HepG2 (cell line): ENCODE results near the gene SRSF6. TPM values are rescaled to one million over a fixed set of nuclear protein-coding genes. Genes with fewer than 3 reads are reported as not detected.

Source experiments
- ERF ChIP-seq: IDR thresholded peaks from 2 replicates; pipeline ENCODE4 v1.6.1; 2018; ENCODE audit warnings: missing biosample characterization, missing genetic modification reagents
- FOXK2 ChIP-seq: fragments of 450-650 bp; IDR thresholded peaks from 2 replicates; pipeline ENCODE4 v1.6.1; 2016
- HNRNPLL ChIP-seq: fragments of 200-400 bp; formaldehyde crosslinking; IDR thresholded peaks from 2 replicates; pipeline ENCODE4 v1.6.1; 2017; ENCODE audit warnings: mild to moderate bottlenecking, low read depth, low read length; ENCODE audit not compliant: poor library complexity, severe bottlenecking
- JUNB ChIP-seq: sonication (generic); formaldehyde crosslinking; IDR thresholded peaks from 2 replicates; pipeline ENCODE4 v1.8.0; 2022; ENCODE audit warnings: missing genetic modification reagents, mild to moderate bottlenecking, borderline replicate concordance
- MBNL3 ChIP-seq: fragments of 250-450 bp; sonication (Bioruptor Pico); conservative IDR thresholded peaks from 2 replicates; pipeline ENCODE4 v1.8.0; 2022; ENCODE audit warnings: mild to moderate bottlenecking, inconsistent platforms
- PRMT3 ChIP-seq: sonication (generic); formaldehyde crosslinking; IDR thresholded peaks from 2 replicates; pipeline ENCODE4 v1.8.1; 2022; ENCODE audit warnings: low read depth, mild to moderate bottlenecking, moderate library complexity, missing genetic modification reagents, borderline replicate concordance
- SP5 ChIP-seq: IDR thresholded peaks from 2 replicates; pipeline ENCODE4 v1.6.1; 2016; ENCODE audit warnings: low read depth, borderline replicate concordance
- SRSF1 ChIP-seq: fragments of 200-400 bp; formaldehyde crosslinking; optimal IDR thresholded peaks from 2 replicates; pipeline ENCODE3; 2017; ENCODE audit warnings: mild to moderate bottlenecking, low read depth, low read length, moderate library complexity
- TEAD3 ChIP-seq: optimal IDR thresholded peaks from 2 replicates; pipeline ENCODE3; 2016; ENCODE audit warnings: borderline replicate concordance
- THRA ChIP-seq: sonication (generic); formaldehyde crosslinking; IDR thresholded peaks from 2 replicates; pipeline ENCODE4 v1.4.0; 2020; ENCODE audit warnings: missing genetic modification reagents, borderline replicate concordance
- THYN1 ChIP-seq: sonication (generic); formaldehyde crosslinking; IDR thresholded peaks from 2 replicates; pipeline ENCODE4 v1.8.1; 2023; ENCODE audit warnings: low read depth, mild to moderate bottlenecking, moderate library complexity, missing genetic modification reagents, borderline replicate concordance
- TOE1 ChIP-seq: sonication (generic); formaldehyde crosslinking; IDR thresholded peaks from 2 replicates; pipeline ENCODE4 v1.4.0; 2020; ENCODE audit warnings: mild to moderate bottlenecking, missing genetic modification reagents
- ZBTB7B ChIP-seq: sonication (generic); formaldehyde crosslinking; IDR thresholded peaks from 2 replicates; pipeline ENCODE4 v1.4.0; 2020; ENCODE audit warnings: missing genetic modification reagents
- ZNF124 ChIP-seq: sonication (generic); formaldehyde crosslinking; IDR thresholded peaks from 2 replicates; pipeline ENCODE4 v1.4.0; 2020; ENCODE audit warnings: missing genetic modification reagents
- ZNF350 ChIP-seq: sonication (generic); formaldehyde crosslinking; IDR thresholded peaks from 2 replicates; pipeline ENCODE4 v1.4.0; 2020; ENCODE audit warnings: mild to moderate bottlenecking, low read depth, missing genetic modification reagents, borderline replicate concordance
- ZNF44 ChIP-seq: sonication (generic); formaldehyde crosslinking; IDR thresholded peaks from 2 replicates; pipeline ENCODE4 v1.5.1; 2020; ENCODE audit warnings: mild to moderate bottlenecking, missing genetic modification reagents
- ZNF780A ChIP-seq: sonication (generic); formaldehyde crosslinking; IDR thresholded peaks from 2 replicates; pipeline ENCODE4 v1.8.0; 2022; ENCODE audit warnings: mild to moderate bottlenecking, missing genetic modification reagents, moderate library complexity
- polyA plus RNA-seq, 8 experiments: library from polyadenylated mRNA; depleted of rRNA in 3 of 8; stranded (reverse) in 7 of 8; unstranded in 1 of 8; fragments of >200 nt; fragmentation: Illumina TruSeq in 4 of 8; extraction: Trizol in 4 of 8; gene quantifications; 2 replicates each; pipeline versions ENCODE4 v1.2.1 to v1.2.3, GENCODE V29; 2011 to 2016; ENCODE audit warnings: low read depth in 4 of 8, missing spikeins in 1 of 8, mixed read lengths in 1 of 8; ENCODE audit not compliant: insufficient read depth in 1 of 8
- total RNA-seq, 5 experiments: library from RNA; depleted of rRNA; stranded (reverse); fragments of >200 nt; fragmentation: Illumina TruSeq; extraction: Trizol; gene quantifications; 2 replicates each; pipeline ENCODE4 v1.2.3, GENCODE V29; 2016; ENCODE audit warnings: low read depth in 1 of 5
- TF ChIP-seq, protein P1 (sequence below): sonication (generic); formaldehyde crosslinking; IDR thresholded peaks from 2 replicates; pipeline ENCODE4 v1.8.0; 2022; ENCODE audit warnings: missing genetic modification reagents, mild to moderate bottlenecking, inconsistent platforms, borderline replicate concordance
- TF ChIP-seq, protein P2 (sequence below): sonication (generic); formaldehyde crosslinking; IDR thresholded peaks from 2 replicates; pipeline ENCODE4 v1.4.0; 2020; ENCODE audit warnings: missing genetic modification reagents
- TF ChIP-seq, protein P3 (sequence below): sonication (generic); formaldehyde crosslinking; IDR thresholded peaks from 2 replicates; pipeline ENCODE4 v1.4.0; 2020; ENCODE audit warnings: missing genetic modification reagents

SRSF6 gene
- total and polyA plus RNA-seq, 2 of the 13 experiments (the other 11 are each of a cell fraction or from before 2014, with no cell fraction given), result 156 to 194 TPM

GRCh38 chr20:43456809-43457639 is 672 bp upstream of the SRSF6 start (continued):
- TF ChIP-seq JUNB, result no peak
- TF ChIP-seq THYN1 (CRISPR knock-in tag), result no peak
- TF ChIP-seq, protein P1, sequence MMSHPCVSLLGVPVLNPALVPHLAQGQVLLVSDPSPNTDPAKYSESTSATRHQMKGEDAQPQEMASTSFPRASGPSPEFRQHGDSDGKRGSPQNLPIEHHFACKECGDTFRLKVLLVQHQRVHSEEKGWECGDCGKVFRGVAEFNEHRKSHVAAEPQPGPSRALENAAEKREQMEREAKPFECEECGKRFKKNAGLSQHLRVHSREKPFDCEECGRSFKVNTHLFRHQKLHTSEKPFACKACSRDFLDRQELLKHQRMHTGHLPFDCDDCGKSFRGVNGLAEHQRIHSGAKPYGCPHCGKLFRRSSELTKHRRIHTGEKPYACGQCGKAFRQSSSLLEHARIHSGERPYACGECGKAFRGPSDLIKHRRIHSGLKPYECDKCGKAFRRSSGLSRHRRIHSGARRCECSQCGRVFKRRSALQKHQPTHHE (CRISPR knock-in tag), result peak; percentile 43; the same call in 1 of the 2 replicates
- TF ChIP-seq FOXK2, result no peak
- TF ChIP-seq TEAD3 (CRISPR knock-in tag), result no peak
- no peak for TF ChIP-seq ERF (CRISPR knock-in tag)
- no peak for TF ChIP-seq ZNF124 (CRISPR knock-in tag)
- TF ChIP-seq MBNL3 (CRISPR knock-in tag), result no peak
- 0 out of 2 replicates have a peak, but pooled peaks have one; percentile 31 for TF ChIP-seq PRMT3 (CRISPR knock-in tag)
- TF ChIP-seq SP5 (CRISPR knock-in tag), result peak; percentile 10; the same call in 1 of the 2 replicates
- TF ChIP-seq SRSF1, result no peak
- TF ChIP-seq, protein P2, sequence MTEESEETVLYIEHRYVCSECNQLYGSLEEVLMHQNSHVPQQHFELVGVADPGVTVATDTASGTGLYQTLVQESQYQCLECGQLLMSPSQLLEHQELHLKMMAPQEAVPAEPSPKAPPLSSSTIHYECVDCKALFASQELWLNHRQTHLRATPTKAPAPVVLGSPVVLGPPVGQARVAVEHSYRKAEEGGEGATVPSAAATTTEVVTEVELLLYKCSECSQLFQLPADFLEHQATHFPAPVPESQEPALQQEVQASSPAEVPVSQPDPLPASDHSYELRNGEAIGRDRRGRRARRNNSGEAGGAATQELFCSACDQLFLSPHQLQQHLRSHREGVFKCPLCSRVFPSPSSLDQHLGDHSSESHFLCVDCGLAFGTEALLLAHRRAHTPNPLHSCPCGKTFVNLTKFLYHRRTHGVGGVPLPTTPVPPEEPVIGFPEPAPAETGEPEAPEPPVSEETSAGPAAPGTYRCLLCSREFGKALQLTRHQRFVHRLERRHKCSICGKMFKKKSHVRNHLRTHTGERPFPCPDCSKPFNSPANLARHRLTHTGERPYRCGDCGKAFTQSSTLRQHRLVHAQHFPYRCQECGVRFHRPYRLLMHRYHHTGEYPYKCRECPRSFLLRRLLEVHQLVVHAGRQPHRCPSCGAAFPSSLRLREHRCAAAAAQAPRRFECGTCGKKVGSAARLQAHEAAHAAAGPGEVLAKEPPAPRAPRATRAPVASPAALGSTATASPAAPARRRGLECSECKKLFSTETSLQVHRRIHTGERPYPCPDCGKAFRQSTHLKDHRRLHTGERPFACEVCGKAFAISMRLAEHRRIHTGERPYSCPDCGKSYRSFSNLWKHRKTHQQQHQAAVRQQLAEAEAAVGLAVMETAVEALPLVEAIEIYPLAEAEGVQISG (CRISPR knock-in tag), result no peak
- TF ChIP-seq, protein P3, sequence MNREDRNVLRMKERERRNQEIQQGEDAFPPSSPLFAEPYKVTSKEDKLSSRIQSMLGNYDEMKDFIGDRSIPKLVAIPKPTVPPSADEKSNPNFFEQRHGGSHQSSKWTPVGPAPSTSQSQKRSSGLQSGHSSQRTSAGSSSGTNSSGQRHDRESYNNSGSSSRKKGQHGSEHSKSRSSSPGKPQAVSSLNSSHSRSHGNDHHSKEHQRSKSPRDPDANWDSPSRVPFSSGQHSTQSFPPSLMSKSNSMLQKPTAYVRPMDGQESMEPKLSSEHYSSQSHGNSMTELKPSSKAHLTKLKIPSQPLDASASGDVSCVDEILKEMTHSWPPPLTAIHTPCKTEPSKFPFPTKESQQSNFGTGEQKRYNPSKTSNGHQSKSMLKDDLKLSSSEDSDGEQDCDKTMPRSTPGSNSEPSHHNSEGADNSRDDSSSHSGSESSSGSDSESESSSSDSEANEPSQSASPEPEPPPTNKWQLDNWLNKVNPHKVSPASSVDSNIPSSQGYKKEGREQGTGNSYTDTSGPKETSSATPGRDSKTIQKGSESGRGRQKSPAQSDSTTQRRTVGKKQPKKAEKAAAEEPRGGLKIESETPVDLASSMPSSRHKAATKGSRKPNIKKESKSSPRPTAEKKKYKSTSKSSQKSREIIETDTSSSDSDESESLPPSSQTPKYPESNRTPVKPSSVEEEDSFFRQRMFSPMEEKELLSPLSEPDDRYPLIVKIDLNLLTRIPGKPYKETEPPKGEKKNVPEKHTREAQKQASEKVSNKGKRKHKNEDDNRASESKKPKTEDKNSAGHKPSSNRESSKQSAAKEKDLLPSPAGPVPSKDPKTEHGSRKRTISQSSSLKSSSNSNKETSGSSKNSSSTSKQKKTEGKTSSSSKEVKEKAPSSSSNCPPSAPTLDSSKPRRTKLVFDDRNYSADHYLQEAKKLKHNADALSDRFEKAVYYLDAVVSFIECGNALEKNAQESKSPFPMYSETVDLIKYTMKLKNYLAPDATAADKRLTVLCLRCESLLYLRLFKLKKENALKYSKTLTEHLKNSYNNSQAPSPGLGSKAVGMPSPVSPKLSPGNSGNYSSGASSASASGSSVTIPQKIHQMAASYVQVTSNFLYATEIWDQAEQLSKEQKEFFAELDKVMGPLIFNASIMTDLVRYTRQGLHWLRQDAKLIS (CRISPR knock-in tag), result no peak
- TF ChIP-seq TOE1, result no peak
- TF ChIP-seq HNRNPLL, result peak; percentile 82
- peak; percentile 26; the same call in 1 of the 2 replicates for TF ChIP-seq ZBTB7B (CRISPR knock-in tag)
- TF ChIP-seq THRA (CRISPR knock-in tag), result no peak
- no peak; the same call in 1 of the 2 replicates for TF ChIP-seq ZNF780A
- no peak for TF ChIP-seq ZNF350 (CRISPR knock-in tag)
- 0 out of 2 replicates have a peak, but pooled peaks have one; percentile 14 for TF ChIP-seq ZNF44 (CRISPR knock-in tag)
